ENCODE results near the gene CD28. TPM values are rescaled to one million over a fixed set of nuclear protein-coding genes. Genes with fewer than 3 reads are reported as not detected.
A peak's percentile ranks its signal among the peaks of the same experiment; 100 is the strongest.
"Not testable (repeated sequence)": the region's sequence is repeated elsewhere in the genome, so short reads cannot be mapped to it uniquely, and the experiment has no call there.

Gene CD28
- total RNA-seq, 1 donor from 2014 or later = 5.5 TPM

GRCh38 chr2:203784710-203785270 is 78.4 kb downstream of the CD28 start:
- DNase-seq = not testable (repeated sequence)

- not testable (repeated sequence) for DNase-seq
Observed at GRCh38 chr2:203785391-203786110, 79.1 kb downstream of the CD28 start.

- peak; percentile 93 for DNase-seq
Observed at GRCh38 chr2:203786549-203787351, 80.3 kb downstream of the CD28 start.

GRCh38 chr2:203787979-203788378 is 81.5 kb downstream of the CD28 start:
- no peak for DNase-seq

Small RNA genes within 50 kb of the gene (small RNA-seq; reads per million reads assigned to genes)
- gene AC125238.1 (ENCODE audit: low replicate concordance) = not detected
- gene RNU6-474P (ENCODE audit: low replicate concordance) = not detected

Other genes starting within 250 kb of the CD28 start
- gene RAPH1, start 171.3 kb upstream of the CD28 start, total RNA-seq = 24.0 TPM
- 0.20 TPM for gene CTLA4, start 161.1 kb downstream of the CD28 start, total RNA-seq
- gene ICOS, start 230.1 kb downstream of the CD28 start, total RNA-seq = 0.49 TPM